Transverse colon (tissue), 4 donors: ENCODE data around the gene COMMD1. TPM values are rescaled to one million over a fixed set of nuclear protein-coding genes. Genes with fewer than 3 reads are reported as not detected.

ENCODE experiments used
- DNase-seq: peaks from one replicate; pipeline ENCODE4 v3.0.0-alpha.2; 2019
- H3K27ac ChIP-seq, 4 donors: fragments of 200-600 bp; sonication (generic); 2 replicates each; pipeline ENCODE4 v1.5.1; 2016 to 2018; ENCODE audit warnings: inconsistent platforms in 4 of 4
- H3K27me3 ChIP-seq: fragments of 200-600 bp; sonication (generic); 2 replicates; pipeline ENCODE4 v1.5.1; 2017; ENCODE audit warnings: inconsistent platforms
- H3K36me3 ChIP-seq, 4 donors: fragments of 200-600 bp; sonication (generic); 2 replicates each; pipeline ENCODE4 v1.5.1; 2017 to 2019; ENCODE audit warnings: inconsistent platforms in 4 of 4
- H3K4me1 ChIP-seq, 4 donors: fragments of 200-600 bp; sonication (generic); 2 replicates each; pipeline ENCODE4 v1.5.1; 2017 to 2020; ENCODE audit warnings: inconsistent platforms in 4 of 4
- H3K4me3 ChIP-seq, 4 donors: fragments of 200-600 bp; sonication (generic); 1 replicate in 1 of 4; 2 replicates in 3 of 4; pipeline versions ENCODE4 v1.5.1 to v1.6.1; 2017 to 2019; ENCODE audit warnings: inconsistent platforms in 4 of 4
- H3K9me3 ChIP-seq, 2 donors: fragments of 200-600 bp; sonication (generic); 2 replicates each; pipeline ENCODE4 v1.5.1; 2017 to 2019; ENCODE audit warnings: inconsistent platforms in 2 of 2
- CTCF ChIP-seq, 5 experiments: fragments of 200-600 bp in 3 of 5; fragments of 450-650 bp in 2 of 5; sonication (generic) in 3 of 5; IDR thresholded peaks; 1 replicate in 2 of 5; 2 replicates in 3 of 5; pipeline ENCODE4 v1.5.1; 2016 to 2017; ENCODE audit warnings: antibody characterized with exemption in 5 of 5, inconsistent platforms in 3 of 5, mild to moderate bottlenecking in 2 of 5, moderate library complexity in 1 of 5
- EP300 ChIP-seq: sonication (generic); formaldehyde crosslinking; IDR thresholded peaks from one replicate; pipeline ENCODE4 v1.6.1; 2017; ENCODE audit warnings: antibody characterized with exemption, low read depth
- POLR2A ChIP-seq: fragments of 450-650 bp; IDR thresholded peaks from one replicate; pipeline ENCODE4 v1.6.1; 2016; ENCODE audit warnings: antibody characterized with exemption, mild to moderate bottlenecking, moderate library complexity
- POLR2AphosphoS5 ChIP-seq, 3 donors: sonication (generic); formaldehyde crosslinking; IDR thresholded peaks; one replicate each; pipeline ENCODE4 v1.6.1; 2016; ENCODE audit warnings: antibody characterized with exemption in 3 of 3
- WGBS, 2 donors: methylation state at CpG; one replicate each; pipeline ENCODE4 v1.1.5; 2018; ENCODE audit warnings: low coverage in 1 of 2; 5-methylcytosine and 5-hydroxymethylcytosine counted together
- in situ Hi-C, 4 donors: fragments of 200-750 bp; cut with MboI; loops; one replicate each; pipeline versions ENCODE4 v1.15.0 to v1.15.1; 2017; ENCODE audit warnings: low sequenced_read_pairs in 3 of 4, low pct_ligation_motif_present in 1 of 4, low pct_unique_long_range_greater_than_20kb in 1 of 4
- intact Hi-C: fragments of 100-400 bp; cut with DNase I; formaldehyde crosslinking; loops from one replicate; pipeline ENCODE4 v1.15.1; 2023; ENCODE audit warnings: low total_unique reads
- total RNA-seq, 4 donors: library from RNA; depleted of rRNA; stranded (reverse); fragments of >200 nt; gene quantifications; one replicate each; pipeline ENCODE4 v1.1.0, GENCODE V29; 2016

Gene COMMD1
- total RNA-seq, 4 donors from 2014 or later: 28.9 to 61.0 (median 36.8) TPM

DNA sequence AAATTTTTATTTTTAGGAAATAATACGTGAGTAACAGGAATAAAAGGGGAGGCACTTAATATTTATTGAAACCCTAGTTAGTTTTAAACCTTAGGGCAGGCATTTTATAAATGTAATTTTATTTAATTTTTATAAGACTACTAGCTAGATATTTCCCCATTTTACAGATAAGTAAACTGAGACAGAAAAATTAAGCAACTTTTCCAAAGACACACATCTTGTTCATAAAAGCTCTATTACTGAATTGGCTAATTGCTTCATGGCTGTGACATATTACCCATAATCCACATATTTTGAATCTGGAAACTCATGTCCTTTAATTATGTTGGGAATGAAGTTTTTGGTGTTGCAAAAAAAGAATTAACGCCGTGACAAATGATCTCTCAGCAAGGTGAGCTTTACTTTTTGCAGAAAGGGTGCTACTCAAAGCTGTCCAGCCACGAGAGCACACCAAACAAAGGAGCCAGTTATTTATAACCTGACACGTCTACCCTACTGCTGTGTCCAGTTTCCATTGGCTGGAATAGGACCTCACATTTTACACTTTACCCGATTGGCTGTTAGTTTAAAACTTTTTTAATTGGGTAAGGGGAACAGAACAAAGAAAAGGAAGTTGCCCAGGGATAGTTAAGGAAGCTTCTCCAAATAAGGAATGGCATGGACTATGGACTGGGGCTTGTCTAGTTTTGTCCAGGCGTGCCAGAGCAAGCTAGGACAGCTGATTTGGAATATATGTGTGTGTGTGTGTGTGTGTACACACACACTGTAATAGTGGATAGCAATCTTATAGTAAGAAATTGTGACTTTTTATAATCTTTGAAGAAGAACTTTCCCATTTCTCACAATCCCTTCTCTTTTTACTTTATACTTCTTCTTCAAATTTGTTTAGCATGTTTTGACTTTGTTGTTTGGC, 54.2 kb downstream of the COMMD1 start:
- Histone ChIP-seq H3K36me3 (no peaks in the 10 kb centered on the region), H3K4me3 (no peak overlapping the region), H3K27me3 (no peaks in the 10 kb centered on the region), H3K4me1 (peaks cover 6 to 34% (median 22%) of the 10 kb centered on the region in 4 donors), H3K9me3 (no peaks in the 10 kb centered on the region), H3K27ac (peak overlapping the region; percentile 28 to 84 (median 62))
- WGBS, 2 donors: 64 to 81% methylated on average over 7 of the region's 7 CpGs
- in situ Hi-C loops (no loop called here), intact Hi-C loops (no loop called here)
- DNase-seq: peak; percentile 45
- TF ChIP-seq POLR2A: no peak
- TF ChIP-seq CTCF (IDR thresholded peaks at IDR 0.05): no peak
- no peak for TF ChIP-seq EP300
- no peak for TF ChIP-seq POLR2AphosphoS5 (IDR thresholded peaks at IDR 0.05)

GRCh38 chr2:61961231-61961901, 55.9 kb downstream of the COMMD1 start:
- Histone ChIP-seq H3K4me1 (peaks cover 6 to 34% (median 22%) of the 10 kb centered on the region in 4 donors), H3K27me3 (no peaks in the 10 kb centered on the region), H3K27ac (peak overlapping the region; percentile 64 to 84 (median 78)), H3K36me3 (no peaks in the 10 kb centered on the region), H3K4me3 (no peak overlapping the region), H3K9me3 (no peaks in the 10 kb centered on the region)
- DNase-seq: no peak
- TF ChIP-seq CTCF (IDR thresholded peaks at IDR 0.05): no peak
- no peak for TF ChIP-seq EP300
- no peak for TF ChIP-seq POLR2A
- no peak for TF ChIP-seq POLR2AphosphoS5 (IDR thresholded peaks at IDR 0.05)
- 94 to 96% methylated on average over 2 of the region's 2 CpGs for WGBS, 2 donors
- in situ Hi-C loops: no loop called here
- intact Hi-C loops: no loop called here

- in situ Hi-C loops (no loop called here), intact Hi-C loops (no loop called here)
- Histone ChIP-seq H3K4me3 (no peak overlapping the region), H3K36me3 (no peaks in the 10 kb centered on the region), H3K9me3 (no peaks in the 10 kb centered on the region), H3K27me3 (no peaks in the 10 kb centered on the region), H3K4me1 (peaks cover 6 to 43% (median 22%) of the 10 kb centered on the region in 4 donors), H3K27ac (peak overlapping the region; percentile 64 to 84 (median 78))
- TF ChIP-seq EP300: no peak
- TF ChIP-seq POLR2A: no peak
- TF ChIP-seq CTCF (IDR thresholded peaks at IDR 0.05): no peak
- no peak for TF ChIP-seq POLR2AphosphoS5 (IDR thresholded peaks at IDR 0.05)
- peak; percentile 40 for DNase-seq
- 55 to 75% methylated on average over 2 to 5 of the region's 5 CpGs for WGBS, 2 donors
Measured at GRCh38 chr2:61962095-61962984, 56.9 kb downstream of the COMMD1 start.
